GM21515 (cell line): ENCODE results near the gene ZNF473.
A peak's percentile ranks its signal among the peaks of the same experiment; 100 is the strongest.

ENCODE experiments used
- ATAC-seq: cut with Tn5 transposase; IDR thresholded peaks from one replicate; pipeline ENCODE4 v1.9.1; 2021; ENCODE audit not compliant: unreplicated experiment

ZNF473 gene

DNA sequence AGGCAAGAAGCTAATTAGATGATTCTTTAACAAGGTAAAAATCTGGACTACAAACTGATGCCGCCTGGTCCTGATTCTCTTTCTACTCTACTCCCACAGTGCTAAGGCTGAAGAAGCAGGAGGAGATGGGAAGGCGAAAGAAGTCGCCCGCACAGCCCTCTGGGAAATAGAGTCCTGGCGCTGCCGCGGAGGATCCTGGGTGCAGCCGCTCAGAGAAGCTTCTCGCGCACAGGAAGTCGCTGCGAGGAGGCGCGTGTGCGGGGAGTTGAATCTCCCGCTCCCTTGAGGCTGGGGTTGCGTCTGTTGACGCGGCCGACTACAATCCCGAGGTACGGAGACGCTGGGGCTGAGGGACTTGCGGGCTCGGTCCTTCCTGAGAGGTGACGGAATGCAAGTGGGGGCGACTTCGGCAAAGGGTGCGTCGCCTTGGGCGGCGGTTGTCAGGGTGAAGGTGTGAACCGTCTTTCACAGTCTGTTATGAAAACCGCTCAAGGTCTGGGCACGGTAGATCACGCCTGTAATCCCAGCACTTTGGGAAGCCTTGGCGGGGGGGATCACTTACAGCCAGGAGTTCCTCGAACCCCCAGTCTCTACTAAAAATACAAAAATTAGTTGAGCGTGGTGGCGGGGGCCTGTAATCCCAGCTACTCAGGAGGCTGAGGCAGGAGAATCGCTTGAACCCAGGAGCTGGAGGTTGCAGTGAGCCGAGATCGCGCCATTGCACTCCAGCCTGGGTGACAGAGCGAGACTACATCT lies at the start of gene ZNF473:
Gene ZNF473, plus strand, starts transcription at position 212 of the 756 bp plus-strand sequence. CDS start 5,078 bp downstream, outside the sequence.
- peak; percentile 61 for ATAC-seq

DNA sequence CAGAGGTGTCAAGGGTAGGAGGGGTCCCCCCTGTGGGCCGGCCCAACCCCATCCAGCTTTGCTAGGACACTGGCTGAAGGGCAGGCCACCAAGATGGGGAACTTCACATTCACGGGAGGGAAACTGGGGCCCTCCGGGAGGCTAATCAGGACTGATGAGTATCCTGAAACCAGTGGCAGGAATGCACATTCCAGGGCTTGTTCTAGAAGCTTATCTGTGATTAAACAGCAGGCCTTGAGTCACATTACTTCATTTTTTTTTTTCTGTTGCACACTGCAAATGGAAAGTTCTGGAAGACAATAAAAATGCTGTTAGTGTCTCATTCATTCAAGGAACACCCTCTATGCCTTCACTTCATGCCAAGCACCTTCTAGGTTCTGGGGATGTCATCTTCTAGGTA lies 49.3 kb upstream of the ZNF473 start:
- ATAC-seq = no peak

DNA sequence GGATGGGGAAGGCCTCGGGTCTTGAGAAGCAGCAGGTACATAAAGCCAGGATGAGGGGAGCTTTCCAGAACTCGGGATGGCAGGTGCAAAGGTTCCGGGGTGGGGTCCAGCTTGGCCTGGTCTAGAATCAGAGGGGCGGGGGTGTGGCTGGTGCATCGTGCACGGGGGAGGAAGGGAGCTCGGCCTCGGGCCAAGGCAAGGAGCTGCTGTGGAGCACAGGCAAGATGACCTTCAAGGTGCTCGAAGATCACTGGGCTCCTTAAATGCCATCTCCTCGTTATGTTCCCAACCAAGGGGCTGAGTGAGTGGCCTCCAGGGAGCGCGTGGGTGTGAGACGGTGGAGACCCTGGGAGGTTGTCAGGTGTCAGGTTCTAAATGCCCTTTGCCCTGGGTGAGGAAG lies 48.7 kb upstream of the ZNF473 start:
- ATAC-seq = no peak

DNA sequence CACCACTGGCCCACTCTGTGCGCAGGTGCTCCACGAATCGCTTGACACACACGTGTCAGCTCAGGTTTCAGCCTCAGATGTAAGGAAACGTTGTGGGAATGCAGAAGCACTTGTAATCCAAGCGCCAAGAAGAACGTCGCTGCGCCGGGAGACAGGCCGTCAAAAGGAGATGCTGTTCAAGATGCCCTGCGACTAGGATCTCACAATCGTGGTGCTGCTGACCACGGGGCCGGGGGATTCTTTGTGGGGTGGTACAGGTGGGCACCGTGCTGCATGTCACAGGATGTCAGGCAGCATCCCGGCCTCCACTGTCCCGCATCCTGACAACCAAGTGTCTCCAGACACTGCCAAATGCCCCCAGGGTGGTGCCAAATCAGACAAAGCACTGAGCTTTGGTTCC lies 47.9 kb upstream of the ZNF473 start:
- ATAC-seq = no peak

DNA sequence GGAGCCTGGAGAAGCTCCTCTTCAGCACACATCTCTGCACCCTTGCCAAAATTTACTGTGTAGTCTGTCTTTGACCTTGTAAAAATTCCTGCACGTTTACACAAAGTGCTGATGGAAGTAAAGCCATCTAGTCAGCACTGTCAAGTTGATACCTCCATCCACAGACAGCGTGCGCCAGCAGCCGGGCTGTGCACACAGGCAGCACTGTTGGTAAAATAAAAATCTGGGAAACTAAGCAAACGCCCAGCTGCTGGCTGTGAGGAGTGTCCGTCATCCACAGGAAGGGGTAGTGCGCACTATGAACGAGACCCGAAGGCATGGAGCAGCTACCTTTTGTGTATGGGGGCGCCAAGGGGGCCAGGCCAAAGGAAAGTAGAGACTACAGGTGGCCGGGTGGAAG lies 47.5 kb upstream of the ZNF473 start:
- ATAC-seq = no peak

DNA sequence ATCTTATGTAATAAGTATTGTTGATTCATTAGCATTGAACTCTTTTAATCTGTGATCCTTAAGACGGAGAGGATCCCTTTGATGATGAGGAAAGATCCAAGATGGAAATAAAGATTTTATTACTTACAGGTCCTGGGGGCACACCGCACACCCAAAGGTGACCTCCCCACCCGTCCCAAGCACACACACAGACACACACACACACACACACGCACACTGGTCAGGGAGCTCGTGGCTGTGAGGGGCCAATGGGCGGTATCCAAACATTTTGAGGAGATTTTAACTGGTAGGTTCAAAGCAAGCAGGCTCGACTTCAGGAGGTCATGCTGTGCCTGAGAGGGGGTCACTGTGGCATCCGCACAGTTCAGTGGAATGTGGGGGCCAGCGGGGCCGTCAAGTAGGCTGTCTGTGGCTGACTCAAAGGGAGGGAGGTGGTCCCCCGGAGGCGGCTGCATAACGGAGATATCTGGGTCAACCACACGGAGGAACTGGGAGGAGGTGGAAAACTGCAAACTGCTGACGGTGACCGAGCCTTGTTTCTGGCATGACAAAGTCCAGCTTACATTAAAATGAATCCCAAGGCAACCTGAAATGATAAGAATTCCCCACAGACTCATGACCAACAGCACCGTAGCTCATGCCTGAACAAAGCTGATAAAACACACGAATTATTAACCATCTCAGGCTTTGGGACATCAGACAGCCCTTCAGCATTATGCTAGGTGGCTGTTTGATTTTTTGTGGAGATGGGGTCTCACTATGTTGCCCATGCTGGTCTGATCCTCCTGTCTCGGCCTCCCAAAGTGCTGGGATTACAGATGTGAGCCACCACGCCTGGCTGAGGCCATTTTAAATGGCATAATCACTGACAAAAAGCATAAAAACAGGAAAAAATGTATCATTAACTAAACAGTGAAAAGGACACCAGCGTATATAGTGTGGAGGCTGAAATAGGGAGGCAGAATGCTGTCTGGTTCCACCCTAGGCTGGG lies 43.9 kb upstream of the ZNF473 start:
- ATAC-seq = no peak

DNA sequence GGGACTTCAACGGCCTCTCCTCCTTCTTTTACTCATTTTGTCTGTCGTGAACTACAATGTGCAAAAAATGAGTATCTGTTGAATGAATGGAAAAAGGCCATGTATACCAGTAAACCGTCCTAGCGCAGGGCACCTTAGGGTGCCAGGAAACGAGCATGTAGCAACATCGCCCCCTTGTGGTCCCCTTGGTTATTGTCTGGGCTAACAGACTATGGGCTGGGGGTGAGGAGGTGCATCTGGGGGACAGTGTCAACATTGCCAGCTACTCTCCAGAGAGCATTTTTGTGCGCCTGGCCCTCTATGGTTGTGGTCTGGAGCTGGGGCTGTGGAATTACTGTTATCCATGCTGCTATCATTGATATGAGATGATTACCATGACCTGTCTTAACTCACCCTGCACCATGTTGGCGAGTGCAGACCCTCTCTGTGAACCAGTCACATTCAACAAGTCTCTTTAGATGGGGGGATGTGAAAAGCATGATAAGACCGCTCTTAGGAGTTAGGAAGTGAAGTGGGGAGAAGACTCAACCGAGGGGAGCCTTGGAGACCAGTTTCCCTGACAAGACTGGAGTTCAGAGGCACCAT lies 42.1 kb upstream of the ZNF473 start:
- ATAC-seq = no peak

DNA sequence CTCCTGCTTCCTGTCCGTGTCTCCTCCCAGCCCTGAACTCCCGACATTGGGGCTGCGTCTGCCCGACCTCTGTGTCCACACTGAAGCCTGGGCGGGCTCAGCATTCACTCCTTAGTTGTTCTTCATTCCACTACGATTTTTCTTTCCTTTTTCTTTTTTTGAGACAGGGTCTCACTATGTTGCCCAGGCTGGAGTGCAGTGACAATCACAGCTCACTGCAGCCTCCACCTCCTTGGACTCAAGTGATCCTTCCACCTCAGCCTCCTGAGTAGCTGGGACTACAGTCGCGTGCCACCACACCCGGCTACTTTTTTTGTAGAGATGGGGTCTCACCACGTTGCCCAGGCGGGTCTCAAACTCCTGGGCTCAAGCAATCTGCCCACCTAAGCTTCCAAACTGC lies 41.3 kb upstream of the ZNF473 start:
- ATAC-seq = no peak

DNA sequence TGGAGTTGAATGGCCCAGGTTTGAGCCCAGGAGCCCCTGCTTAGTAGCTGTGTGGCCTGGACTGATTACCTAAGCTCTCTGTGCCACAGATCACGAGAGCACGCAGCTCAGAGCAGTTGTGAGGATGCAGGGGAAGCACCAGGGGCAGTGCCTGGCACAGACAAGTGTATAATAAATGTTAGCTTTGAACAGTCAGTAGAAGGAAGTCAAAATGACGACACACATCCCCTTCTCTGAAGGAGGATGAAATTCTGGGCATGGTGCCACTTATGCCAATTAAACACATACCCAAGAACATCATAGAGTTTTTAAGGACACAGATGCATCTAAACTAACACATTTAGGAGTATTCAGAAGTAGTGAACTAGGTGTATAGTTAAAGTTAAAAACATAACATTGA lies 39.9 kb upstream of the ZNF473 start:
- ATAC-seq = no peak

DNA sequence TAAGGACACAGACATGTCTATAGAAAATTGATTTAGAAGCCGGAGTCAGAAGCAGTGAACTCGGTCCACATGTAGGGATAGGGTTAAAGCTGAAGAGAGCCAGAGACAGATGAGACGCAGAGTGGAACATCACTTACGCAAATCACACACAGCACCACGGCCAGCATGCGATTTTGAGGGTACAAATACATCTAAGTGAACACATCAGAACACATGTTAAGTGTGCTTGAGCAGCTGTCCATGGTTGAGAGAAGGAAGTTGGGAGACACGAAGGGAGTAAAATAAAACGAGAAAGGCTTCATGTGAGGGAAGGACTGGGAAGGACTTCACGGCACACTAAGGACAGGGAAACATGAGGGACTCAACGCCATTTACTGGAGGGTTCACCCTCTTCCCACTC lies 39.5 kb upstream of the ZNF473 start:
- no peak for ATAC-seq

DNA sequence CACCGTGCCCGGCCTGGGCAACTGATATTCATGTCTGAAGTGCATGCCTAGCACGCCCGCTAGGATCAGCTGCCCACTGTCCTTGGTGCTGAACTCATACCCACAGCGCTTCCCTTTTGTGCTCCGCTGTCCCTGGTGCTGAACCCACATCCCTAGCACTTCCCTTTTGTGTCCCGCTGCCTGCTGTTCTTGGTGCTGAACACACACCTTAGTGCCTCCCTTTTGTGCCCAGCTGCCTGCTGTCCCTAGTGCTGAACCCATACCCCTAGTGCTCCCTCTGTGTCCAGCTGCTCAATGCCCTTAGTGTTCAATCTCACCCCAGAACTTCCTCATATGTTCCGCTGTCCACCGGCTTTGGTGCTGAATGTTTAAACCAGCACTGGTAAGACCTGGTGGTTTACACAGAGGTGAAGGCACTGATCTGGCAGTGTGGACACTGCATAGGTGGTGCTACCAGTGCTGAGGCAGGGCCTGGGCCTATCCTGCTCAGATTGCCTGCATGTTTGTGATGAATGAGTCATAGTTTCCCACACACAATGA lies 38.6 kb upstream of the ZNF473 start:
- no peak for ATAC-seq

DNA sequence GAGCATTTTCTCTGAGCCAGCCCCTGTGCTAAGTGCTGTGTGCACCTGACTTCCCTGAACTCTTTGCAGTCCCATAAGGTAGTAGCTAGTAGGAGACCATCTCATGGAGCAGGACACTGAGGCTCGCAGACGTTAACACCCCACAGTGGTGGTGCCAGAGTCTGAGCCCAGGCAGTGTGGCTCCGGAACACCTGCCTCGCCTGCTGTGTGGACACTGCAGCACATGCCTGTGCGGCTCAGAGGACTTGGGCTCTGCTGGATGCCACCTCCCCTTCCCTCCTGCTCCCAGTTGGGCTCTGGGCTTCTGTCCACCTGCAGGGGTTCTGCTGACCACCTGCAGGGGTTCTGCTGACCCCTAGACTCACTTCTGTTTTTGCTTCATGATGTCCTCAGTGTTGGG lies 37.8 kb upstream of the ZNF473 start:
- ATAC-seq = no peak

DNA sequence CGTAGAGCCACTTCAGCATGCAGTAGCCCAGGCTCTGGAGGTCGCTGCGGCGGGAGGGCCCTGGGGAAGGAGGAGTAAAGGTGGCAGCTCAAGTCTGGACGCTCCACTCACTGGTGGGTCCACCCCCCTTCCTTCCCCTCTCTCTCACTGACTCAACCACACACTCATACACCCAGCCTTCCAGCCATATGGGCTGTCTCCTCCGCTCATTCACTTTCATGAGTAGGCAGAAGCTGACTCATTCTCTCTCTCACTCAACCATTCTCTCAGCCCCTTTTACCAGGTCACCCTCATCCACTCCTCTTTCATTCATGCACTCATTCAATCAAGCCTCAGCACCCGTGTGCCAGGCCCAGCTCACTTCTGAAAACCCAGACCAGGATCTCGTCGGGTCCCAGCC lies 37.4 kb upstream of the ZNF473 start:
- no peak for ATAC-seq

DNA sequence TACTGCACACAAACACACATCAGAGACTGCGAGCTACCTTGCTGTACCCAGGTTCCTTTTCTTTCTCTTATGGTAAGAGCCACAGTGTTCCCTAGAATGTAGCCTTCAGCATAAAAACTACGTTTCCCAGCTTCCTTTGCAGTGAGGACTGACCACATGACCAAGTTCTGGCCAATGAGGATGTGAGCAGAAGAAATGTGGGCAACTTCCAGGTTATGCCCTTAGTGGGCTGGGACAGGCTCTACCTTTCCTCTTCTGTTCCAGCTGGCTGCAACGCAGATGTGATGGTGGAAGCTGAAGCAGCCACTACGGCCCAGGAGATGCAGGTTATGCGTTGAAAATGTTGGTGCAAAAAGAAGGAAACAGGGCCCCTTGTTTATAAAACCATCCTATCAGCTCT lies 28.1 kb upstream of the ZNF473 start:
- ATAC-seq = no peak

DNA sequence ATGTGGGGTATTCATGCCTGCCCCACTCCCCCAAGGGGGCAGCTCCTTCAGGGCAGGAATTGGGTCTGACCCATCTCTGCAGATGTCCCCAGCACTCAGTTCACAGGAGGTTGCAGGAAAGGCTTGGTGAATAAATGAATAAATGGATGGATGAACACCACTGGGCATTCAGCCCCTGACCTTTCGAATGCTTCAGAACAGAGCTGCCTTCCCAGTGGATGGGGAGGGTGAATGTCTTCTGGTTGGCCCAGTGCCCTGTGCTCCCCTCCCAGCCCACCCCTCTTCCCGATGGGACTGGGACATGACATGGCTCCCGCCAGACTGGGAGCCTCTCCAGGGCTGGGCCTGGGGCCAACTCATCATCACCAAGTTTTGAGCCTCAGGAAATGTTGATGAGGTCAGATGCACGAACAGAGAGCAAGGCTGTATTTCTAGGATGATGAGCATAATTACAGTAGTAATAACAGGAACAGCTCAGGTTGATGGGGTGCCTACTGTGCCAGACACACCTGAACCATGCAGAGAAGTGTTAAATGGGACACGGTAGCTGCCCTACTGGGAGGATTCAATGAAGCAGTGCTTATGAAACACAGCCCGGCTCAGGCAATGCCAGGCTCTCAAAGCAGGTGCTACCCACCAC lies 26.3 kb upstream of the ZNF473 start:
- ATAC-seq = no peak

DNA sequence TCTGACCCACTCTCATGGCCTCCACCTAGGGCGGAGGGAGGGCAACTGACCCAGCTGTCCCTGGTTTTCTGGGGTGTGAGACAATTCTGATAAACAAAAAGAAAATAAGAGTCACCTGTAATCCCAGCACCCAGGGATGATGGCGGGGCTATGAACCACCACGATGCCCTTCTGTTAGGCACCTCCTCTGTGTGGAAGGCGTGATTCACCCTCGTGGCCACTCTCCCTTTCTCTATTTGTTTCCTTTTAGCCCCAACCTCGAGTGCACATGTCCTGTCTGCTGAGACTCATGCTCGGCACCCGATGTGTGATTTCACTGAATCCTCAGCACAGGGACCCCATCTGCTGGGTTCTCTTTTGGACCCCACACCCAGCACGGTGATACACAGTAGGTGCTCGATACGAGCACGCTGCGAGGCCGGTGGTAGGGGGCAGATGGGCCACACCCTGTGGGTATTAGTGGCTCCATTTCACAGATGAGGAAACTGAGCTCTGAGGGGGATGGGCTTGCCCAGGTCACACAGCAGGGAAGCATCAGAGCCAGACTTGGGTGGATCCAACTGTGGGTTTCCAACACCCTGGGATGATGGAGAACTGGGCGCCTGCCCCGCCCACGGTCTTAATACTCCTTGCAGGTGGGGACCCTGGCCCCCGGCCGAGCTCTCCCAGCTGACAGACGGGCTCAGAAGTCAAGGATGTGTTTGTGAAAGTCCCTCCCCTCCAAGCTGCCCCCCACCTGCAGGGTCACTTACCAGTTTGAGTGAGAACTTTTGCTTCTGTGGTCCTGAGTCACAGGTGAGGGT lies 25.6 kb upstream of the ZNF473 start:
- ATAC-seq = no peak

DNA sequence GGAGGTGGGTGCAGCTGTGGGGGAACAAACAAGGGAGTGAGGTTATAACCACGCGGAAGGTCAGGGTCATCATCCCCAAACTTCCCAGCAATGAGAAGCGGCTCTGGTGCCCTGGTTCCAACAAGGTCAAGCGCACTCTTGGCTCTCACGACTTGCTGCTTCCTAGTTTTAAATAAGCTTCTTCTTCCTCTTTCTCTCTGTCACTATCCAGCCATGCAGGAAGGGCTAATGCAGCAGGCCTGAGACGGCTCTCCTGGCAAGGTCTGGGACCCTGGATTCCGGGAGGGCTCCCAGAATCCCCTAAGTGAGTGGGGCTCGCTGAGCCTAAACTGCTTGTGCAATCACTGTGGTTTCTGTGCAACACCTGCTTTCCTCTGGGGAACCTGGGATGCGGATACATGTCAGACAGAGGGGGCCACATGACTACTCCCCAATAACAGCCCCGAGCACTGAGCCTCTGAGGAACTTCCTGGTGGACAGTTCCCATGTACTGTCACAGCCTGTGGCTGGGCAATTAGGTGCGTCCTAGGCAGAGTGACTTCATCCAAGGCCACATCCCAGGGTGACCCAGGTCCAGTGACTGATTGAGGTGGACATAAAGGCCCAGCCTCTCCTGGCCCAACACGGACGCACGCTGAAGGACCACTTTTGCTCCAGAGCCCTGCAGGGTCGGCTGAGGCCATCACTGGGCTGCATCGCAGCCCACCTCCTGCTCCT lies 24.8 kb upstream of the ZNF473 start:
- ATAC-seq = no peak

DNA sequence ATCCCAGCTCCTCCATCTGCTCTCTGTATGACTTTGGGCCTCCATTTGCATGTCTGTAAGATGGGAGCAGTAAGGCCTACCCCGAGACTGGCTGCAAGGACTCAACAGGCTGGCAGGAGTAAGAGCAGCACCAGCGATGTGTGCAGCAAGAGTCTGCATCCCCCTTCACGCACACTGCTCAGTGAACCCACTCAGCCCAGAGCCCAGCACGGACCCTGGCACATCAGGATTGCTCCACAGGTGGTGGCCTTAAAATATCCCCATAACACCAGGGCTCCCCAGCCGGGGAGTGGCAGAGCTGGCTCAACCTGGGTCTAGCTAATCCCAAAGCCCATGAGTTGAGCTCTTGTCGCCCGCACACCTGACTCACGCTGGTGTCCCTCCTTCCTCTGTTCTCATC lies 24.0 kb upstream of the ZNF473 start:
- no peak for ATAC-seq

DNA sequence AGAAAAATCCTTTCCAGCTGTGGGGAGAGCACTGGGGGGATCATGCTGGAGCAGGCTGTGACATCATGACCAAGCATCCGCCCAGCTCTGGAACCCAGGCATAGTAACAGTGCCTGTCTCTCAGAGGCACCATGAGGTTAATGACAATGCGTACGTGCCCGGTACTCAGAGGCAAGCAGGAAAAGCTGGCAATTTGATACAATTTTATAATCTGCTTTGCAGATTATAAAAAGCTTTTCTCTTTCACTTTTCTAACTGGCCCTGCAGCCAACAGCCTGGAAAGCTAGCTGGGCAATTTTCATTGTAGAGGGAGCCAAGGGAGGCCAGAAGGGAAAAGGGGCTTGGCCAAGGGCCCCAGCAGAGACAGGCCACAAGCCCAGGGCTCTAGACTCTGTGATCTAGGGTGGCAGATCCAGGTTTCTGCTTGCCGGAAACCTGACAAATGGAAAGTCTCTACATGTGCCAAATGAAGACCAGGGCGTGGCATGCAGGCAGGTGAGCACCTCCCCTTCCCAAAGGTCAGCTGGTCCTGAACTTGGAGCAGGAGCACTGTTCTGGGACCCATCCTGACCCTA lies 23.3 kb upstream of the ZNF473 start:
- ATAC-seq = no peak
